Activated T-cell treated with anti-CD3 and anti-CD28 coated beads, Interleukin-2, amount 50 U/mL, for 4 hours (primary cell): ENCODE measurements around the gene TP53BP2. TPM values are rescaled to one million over a fixed set of nuclear protein-coding genes. Genes with fewer than 3 reads are reported as not detected.
A peak's percentile ranks its signal among the peaks of the same experiment; 100 is the strongest.
"Not testable (repeated sequence)": the region's sequence is repeated elsewhere in the genome, so short reads cannot be mapped to it uniquely, and the experiment has no call there.

Experiments used
- ATAC-seq, 2 donors: fragments of 200-7000 bp; cut with Tn5 transposase; one replicate each; pipeline ENCODE4 v1.10.0; 2021
- DNase-seq: peaks from one replicate; pipeline ENCODE4 v3.0.0-alpha.2; 2020
- H3K27me3 Mint-ChIP-seq: one replicate; pipeline ENCODE4 v1.8.0; 2021; ENCODE audit warnings: low read depth, mixed read lengths
- H3K36me3 Mint-ChIP-seq: one replicate; pipeline ENCODE4 v1.8.0; 2022; ENCODE audit warnings: mixed read lengths; ENCODE audit not compliant: insufficient read depth
- H3K4me1 Mint-ChIP-seq: one replicate; pipeline ENCODE4 v1.8.0; 2021; ENCODE audit warnings: low read depth, mixed read lengths
- H3K4me3 Mint-ChIP-seq: one replicate; pipeline ENCODE4 v1.8.0; 2021; ENCODE audit warnings: mild to moderate bottlenecking, moderate library complexity, mixed read lengths
- H3K9me3 Mint-ChIP-seq: one replicate; pipeline ENCODE4 v1.8.0; 2021; ENCODE audit warnings: mixed read lengths
- total RNA-seq, 3 donors: library from RNA; stranded (reverse); gene quantifications; one replicate each; pipeline ENCODE4 v1.2.1, GENCODE V29; 2021

Gene TP53BP2
- total RNA-seq, 3 donors from 2014 or later = 60.9 to 89.1 (median 79.1) TPM

DNA sequence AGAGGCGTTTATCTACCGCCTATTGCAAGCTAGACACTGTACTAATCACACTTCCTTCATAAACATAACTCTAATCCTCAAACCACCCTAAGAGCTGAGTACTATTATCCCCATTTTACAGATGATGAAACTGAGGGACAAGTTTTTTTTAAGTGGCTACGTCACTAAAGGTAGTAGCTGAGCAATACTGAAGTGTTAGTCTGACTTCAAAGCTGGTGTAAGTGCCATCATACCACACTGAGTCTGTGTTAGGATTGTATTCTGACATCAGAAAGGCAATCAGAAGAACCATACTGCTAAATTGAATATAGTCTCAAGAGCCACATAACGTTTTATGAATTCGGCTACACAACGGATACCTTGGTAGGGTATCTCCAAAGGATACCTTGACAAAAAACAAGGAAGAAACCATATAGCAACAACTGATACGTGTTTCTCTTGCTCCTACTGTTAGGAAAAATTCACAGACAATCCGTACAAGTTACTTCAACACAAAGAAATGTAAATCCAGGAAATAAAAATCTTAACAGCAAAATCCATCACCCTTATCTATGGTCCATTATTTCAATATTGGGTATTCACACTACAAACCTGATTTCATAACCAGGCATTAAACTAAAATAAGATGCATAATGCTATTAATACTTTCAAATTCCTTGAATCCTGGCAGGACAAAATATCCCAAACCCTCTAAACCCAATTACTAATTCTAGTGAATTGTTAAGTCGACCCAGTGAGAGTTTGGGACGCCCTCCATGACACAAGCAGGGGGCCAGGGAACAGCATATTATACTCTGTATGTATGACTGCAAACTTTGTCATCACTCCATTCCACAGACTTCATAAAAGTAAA, 1.6 kb downstream of the TP53BP2 start:
- no peaks in the 10 kb centered on the region for H3K9me3 Mint-ChIP-seq
- DNase-seq = no peak
- peaks cover 44% of the 10 kb centered on the region for H3K4me1 Mint-ChIP-seq

GRCh38 chr1:223842784-223843183, 3.0 kb downstream of the TP53BP2 start:
- Mint-ChIP-seq H3K27me3 (no peaks in the 10 kb centered on the region), H3K4me3 (peak overlapping the region; percentile 47), H3K9me3 (no peaks in the 10 kb centered on the region), H3K36me3 (no peaks in the 10 kb centered on the region), H3K4me1 (peaks cover 53% of the 10 kb centered on the region)
- DNase-seq (no peak), ATAC-seq (no peak)

More for the DNA sequence above, 1.6 kb downstream of the TP53BP2 start:
- no peaks in the 10 kb centered on the region for H3K36me3 Mint-ChIP-seq
- H3K27me3 Mint-ChIP-seq = no peaks in the 10 kb centered on the region
- H3K4me3 Mint-ChIP-seq = peak overlapping the region; percentile 97
- ATAC-seq = peak in 1 of 2 donors; percentile 3

GRCh38 chr1:223841977-223842623, 3.6 kb downstream of the TP53BP2 start:
- H3K36me3 Mint-ChIP-seq, DNase-seq, ATAC-seq, H3K4me3 Mint-ChIP-seq, H3K9me3 Mint-ChIP-seq, H3K27me3 Mint-ChIP-seq: not testable (repeated sequence)
- H3K4me1 Mint-ChIP-seq = peaks cover 53% of the 10 kb centered on the region

- Mint-ChIP-seq H3K4me1 (peaks cover 46% of the 10 kb centered on the region), H3K9me3 (no peaks in the 10 kb centered on the region), H3K4me3 (no peak overlapping the region), H3K27me3 (no peaks in the 10 kb centered on the region), H3K36me3 (no peaks in the 10 kb centered on the region)
- no peak for ATAC-seq
- DNase-seq = no peak
Observed at GRCh38 chr1:223840254-223840653, 5.5 kb downstream of the TP53BP2 start.

- Mint-ChIP-seq H3K4me3 (peak overlapping the region; percentile 6), H3K27me3 (no peaks in the 10 kb centered on the region), H3K36me3 (no peaks in the 10 kb centered on the region), H3K9me3 (no peaks in the 10 kb centered on the region), H3K4me1 (peaks cover 38% of the 10 kb centered on the region)
- ATAC-seq (no peak), DNase-seq (no peak)
Observed at GRCh38 chr1:223838125-223838854, 7.5 kb downstream of the TP53BP2 start.

DNA sequence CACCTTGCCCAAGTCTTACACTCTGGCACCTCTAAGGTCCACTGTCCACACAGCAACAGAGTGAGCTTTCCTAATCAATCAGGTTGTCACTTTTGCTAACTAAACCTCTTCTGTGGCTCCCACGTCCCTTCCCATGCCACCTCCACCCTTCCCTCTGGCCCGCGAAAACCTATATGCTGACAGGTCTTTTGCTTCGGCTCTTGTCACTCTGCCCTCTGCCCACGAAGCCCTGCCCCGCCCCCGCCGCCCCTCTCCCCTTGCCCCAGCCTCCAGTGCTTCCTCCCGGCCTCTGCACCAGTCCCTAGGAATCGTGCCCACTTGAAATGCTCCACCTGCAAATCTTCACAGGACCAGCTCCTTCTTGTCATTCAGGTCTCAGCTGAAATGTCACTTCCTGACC, 8.1 kb downstream of the TP53BP2 start:
- DNase-seq (no peak), ATAC-seq (no peak)
- Mint-ChIP-seq H3K9me3 (no peaks in the 10 kb centered on the region), H3K4me3 (peak overlapping the region; percentile 6), H3K4me1 (peaks cover 33% of the 10 kb centered on the region), H3K36me3 (no peaks in the 10 kb centered on the region), H3K27me3 (no peaks in the 10 kb centered on the region)

DNA sequence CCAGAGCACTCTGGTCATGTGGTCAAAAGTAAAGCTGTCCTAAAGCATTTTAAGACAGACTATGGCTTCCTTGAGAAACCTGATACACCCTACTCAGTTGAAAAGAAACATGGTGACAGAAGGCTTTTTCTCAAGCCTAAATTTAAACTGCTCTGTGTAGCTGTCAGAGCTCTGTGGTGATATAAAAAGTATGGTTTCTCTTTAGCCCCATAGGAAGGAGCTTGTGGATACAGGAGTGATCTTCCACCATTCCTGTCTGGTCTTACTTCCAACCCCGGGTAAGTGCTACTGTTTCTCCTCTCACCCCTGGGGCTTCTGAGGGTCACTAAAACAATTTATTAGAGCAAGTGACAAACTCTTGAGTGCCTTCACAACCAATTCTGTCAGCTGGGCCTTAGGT, 8.5 kb downstream of the TP53BP2 start:
- Mint-ChIP-seq H3K9me3 (no peaks in the 10 kb centered on the region), H3K36me3 (no peaks in the 10 kb centered on the region), H3K27me3 (no peaks in the 10 kb centered on the region), H3K4me1 (peaks cover 30% of the 10 kb centered on the region), H3K4me3 (no peak overlapping the region)
- ATAC-seq (no peak), DNase-seq (no peak)

- no peaks in the 10 kb centered on the region for H3K9me3 Mint-ChIP-seq
- H3K36me3 Mint-ChIP-seq = no peaks in the 10 kb centered on the region
- DNase-seq (no peak), ATAC-seq (no peak)
- no peak overlapping the region for H3K4me3 Mint-ChIP-seq
- no peaks in the 10 kb centered on the region for H3K27me3 Mint-ChIP-seq
- H3K4me1 Mint-ChIP-seq = peaks cover 28% of the 10 kb centered on the region
Observed at GRCh38 chr1:223836586-223836985, 9.2 kb downstream of the TP53BP2 start.

- no peak overlapping the region for H3K4me3 Mint-ChIP-seq
- DNase-seq (no peak), ATAC-seq (no peak)
- H3K36me3 Mint-ChIP-seq = no peaks in the 10 kb centered on the region
- H3K9me3 Mint-ChIP-seq = no peaks in the 10 kb centered on the region
- H3K27me3 Mint-ChIP-seq = no peaks in the 10 kb centered on the region
- peaks cover 28% of the 10 kb centered on the region for H3K4me1 Mint-ChIP-seq
Observed at GRCh38 chr1:223835754-223836153, 10.0 kb downstream of the TP53BP2 start.

DNA sequence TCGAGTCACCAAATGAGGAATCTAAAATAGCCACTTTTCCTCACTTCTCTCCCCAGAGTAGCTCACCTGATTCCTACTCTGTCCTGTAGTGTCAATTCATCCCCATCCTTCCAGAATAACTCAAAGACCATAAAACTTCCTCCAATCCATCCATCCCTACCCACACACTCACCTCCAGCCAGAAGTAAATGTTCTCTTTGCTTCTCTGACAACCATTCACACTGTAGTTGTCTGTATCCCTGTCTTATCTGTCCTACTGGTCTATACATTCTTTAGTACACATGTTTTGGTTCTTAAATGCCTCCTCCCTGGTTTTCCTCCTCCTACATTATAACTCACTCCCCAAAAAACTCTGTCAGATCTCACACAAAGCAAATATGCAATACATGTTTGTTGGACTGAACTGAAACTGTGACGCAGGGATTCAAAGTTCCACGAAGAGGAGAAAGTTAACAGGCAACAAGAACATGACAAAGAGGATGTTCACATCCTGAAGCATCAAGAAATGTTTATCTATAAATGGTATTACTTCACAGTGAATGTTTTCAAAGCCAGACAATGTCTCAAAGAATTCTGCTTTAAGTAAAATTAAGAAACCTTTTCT, 11.0 kb downstream of the TP53BP2 start:
- ATAC-seq = peak; percentile 10 to 32
- peaks cover 25% of the 10 kb centered on the region for H3K4me1 Mint-ChIP-seq
- peaks cover under 1% of the 10 kb centered on the region for H3K36me3 Mint-ChIP-seq
- no peak for DNase-seq
- H3K27me3 Mint-ChIP-seq = no peaks in the 10 kb centered on the region
- H3K4me3 Mint-ChIP-seq = no peak overlapping the region
- no peaks in the 10 kb centered on the region for H3K9me3 Mint-ChIP-seq

DNA sequence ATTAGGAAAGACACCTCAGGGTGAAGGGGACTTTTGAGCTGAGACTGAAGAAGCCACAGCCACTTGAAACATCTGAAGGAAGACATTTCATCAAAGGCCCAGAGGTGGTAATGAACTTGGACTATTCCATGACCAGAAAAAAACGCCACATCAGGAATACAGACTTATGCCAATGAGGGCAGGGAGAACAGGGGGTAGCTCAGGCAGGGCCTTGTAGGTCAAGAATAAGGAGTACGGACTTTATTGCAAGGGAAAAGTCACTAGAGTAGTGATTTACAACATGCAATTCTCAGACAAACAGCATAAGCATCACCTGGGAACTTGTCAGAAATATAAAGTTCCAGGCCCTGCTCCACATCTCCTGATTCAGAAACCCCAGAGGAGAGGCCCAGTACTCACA, 11.8 kb downstream of the TP53BP2 start:
- Mint-ChIP-seq H3K4me1 (peaks cover 27% of the 10 kb centered on the region), H3K9me3 (no peaks in the 10 kb centered on the region), H3K27me3 (no peaks in the 10 kb centered on the region), H3K4me3 (no peak overlapping the region), H3K36me3 (peaks cover 1% of the 10 kb centered on the region)
- no peak for DNase-seq
- no peak for ATAC-seq

DNA sequence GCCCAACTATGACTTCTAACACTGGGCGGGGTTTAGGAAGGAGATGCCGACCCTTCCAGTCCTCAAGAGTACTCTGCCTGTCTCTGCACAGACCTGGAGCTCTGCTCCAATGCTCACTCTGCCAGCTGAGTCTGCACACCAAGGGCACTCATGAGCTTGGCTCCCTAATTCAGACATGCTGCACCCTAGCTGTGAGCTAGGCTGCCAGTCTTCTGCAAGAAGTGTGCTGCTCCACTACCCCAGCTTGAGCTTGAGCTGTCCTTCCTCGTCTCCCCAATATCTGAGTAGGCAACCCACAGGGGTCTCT, 13.2 kb downstream of the TP53BP2 start:
- peak overlapping the region; percentile 63 for H3K4me3 Mint-ChIP-seq
- H3K9me3 Mint-ChIP-seq = no peaks in the 10 kb centered on the region
- peaks cover 8% of the 10 kb centered on the region for H3K36me3 Mint-ChIP-seq
- DNase-seq (no peak), ATAC-seq (no peak)
- H3K4me1 Mint-ChIP-seq = peaks cover 19% of the 10 kb centered on the region
- no peaks in the 10 kb centered on the region for H3K27me3 Mint-ChIP-seq

DNA sequence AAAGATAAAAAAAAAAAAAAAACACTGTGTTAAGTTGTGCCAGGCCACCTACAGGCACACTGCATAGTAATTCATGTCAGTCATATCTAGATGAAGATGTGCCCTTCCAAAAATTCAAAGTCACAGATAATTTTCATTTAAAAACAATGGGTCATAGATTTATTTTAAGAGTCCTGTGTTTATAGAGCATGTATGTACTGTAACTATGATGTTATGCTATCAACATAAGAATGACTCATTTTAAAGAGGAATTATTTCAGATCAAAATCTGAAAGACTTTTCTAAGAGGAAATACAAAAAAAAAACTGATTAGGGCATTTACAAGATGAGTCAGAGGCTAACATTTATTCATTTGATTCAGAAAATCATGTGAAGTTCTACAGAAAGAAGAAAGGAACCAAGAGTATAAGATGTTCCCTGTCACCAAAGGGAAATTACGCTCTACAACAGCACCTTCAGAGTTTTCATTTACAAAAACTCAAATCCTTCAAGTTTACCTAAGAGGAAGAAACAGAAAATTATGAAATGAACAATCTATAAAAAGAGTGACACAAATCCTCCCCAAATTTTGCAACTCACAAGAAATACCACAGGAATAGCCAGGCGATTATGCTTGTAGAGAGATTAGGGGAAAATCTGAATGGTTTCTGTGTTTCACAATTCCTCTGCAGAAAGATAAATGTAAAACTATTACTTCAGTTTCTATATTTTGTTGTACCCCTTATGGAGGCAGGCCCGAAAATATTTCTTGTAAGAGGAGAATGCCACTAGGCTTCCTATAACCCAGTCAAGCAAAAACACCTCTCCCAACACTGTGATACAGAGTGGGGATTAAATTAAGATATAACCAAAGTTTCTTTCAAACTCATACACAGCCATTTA, 13.8 kb downstream of the TP53BP2 start:
- ATAC-seq (peak; percentile 71 to 73), DNase-seq (no peak)
- Mint-ChIP-seq H3K9me3 (no peaks in the 10 kb centered on the region), H3K36me3 (peaks cover 10% of the 10 kb centered on the region), H3K27me3 (no peaks in the 10 kb centered on the region), H3K4me3 (peak overlapping the region; percentile 63), H3K4me1 (peaks cover 21% of the 10 kb centered on the region)
